Activated naive CD8-positive, alpha-beta T cell treated with anti-CD3 and anti-CD28 coated beads, Interleukin-2, amount 50 U/mL, for 16 hours (primary cell): ENCODE data around the gene HIGD1A.
"Not testable (repeated sequence)": the region's sequence is repeated elsewhere in the genome, so short reads cannot be mapped to it uniquely, and the experiment has no call there.

ENCODE experiments used
- DNase-seq: peaks from one replicate; pipeline ENCODE4 v3.0.0-alpha.2; 2020; ENCODE audit warnings: low read depth, low spot score

The HIGD1A gene

GRCh38 chr3:42829083-42829627 is 24.9 kb upstream of the HIGD1A start:
- no peak for DNase-seq

- no peak for DNase-seq
These were observed 23.4 kb upstream of the HIGD1A start for GRCh38 chr3:42827654-42828053.

GRCh38 chr3:42827023-42827422 is 22.7 kb upstream of the HIGD1A start:
- DNase-seq: no peak

- no peak for DNase-seq
These were observed 21.9 kb upstream of the HIGD1A start for GRCh38 chr3:42826141-42826540.

GRCh38 chr3:42823351-42823750 is 19.1 kb upstream of the HIGD1A start:
- no peak for DNase-seq

- DNase-seq: no peak
These were observed 18.5 kb upstream of the HIGD1A start for GRCh38 chr3:42822828-42823227.

- DNase-seq: no peak
These were observed 16.4 kb upstream of the HIGD1A start for GRCh38 chr3:42820746-42821051.

GRCh38 chr3:42819351-42819965 is 15.2 kb upstream of the HIGD1A start:
- no peak for DNase-seq

GRCh38 chr3:42815826-42816225 is 11.5 kb upstream of the HIGD1A start:
- DNase-seq: no peak

- DNase-seq: no peak
These were observed 10.7 kb upstream of the HIGD1A start for GRCh38 chr3:42814914-42815507.

GRCh38 chr3:42814246-42814645 is 10.0 kb upstream of the HIGD1A start:
- DNase-seq: no peak

GRCh38 chr3:42811118-42811883 is 7.0 kb upstream of the HIGD1A start:
- DNase-seq: not testable (repeated sequence)

- not testable (repeated sequence) for DNase-seq
These were observed 6.4 kb upstream of the HIGD1A start for GRCh38 chr3:42810706-42811105.

- no peak for DNase-seq
These were observed 4.9 kb upstream of the HIGD1A start, which contains the start of gene ACKR2 for GRCh38 chr3:42809202-42809601. TSS of gene ACKR2 (plus strand) at chr3:42809445. CDS start at chr3:42864503, 55,058 bp downstream.

GRCh38 chr3:42807929-42808328 is 3.6 kb upstream of the HIGD1A start:
- DNase-seq: no peak

- DNase-seq: no peak
These were observed 991 bp upstream of the HIGD1A start for GRCh38 chr3:42805141-42805821.

- no peak for DNase-seq
These were observed 492 bp upstream of the HIGD1A start for GRCh38 chr3:42804831-42805132.

GRCh38 chr3:42803414-42804105 is 730 bp downstream of the HIGD1A start:
- DNase-seq: no peak

- no peak for DNase-seq
These were observed 1.3 kb downstream of the HIGD1A start for GRCh38 chr3:42802876-42803413.

- no peak for DNase-seq
These were observed 2.5 kb downstream of the HIGD1A start for GRCh38 chr3:42801784-42802183.

- DNase-seq: no peak
These were observed 3.2 kb downstream of the HIGD1A start for GRCh38 chr3:42801048-42801620.
